ENCODE data around the gene ECHDC3. TPM values are rescaled to one million over a fixed set of nuclear protein-coding genes. Genes with fewer than 3 reads are reported as not detected.

The ECHDC3 gene
- total and polyA plus RNA-seq, 2 of the 13 experiments (the other 11 are each of a cell fraction or from before 2014, with no cell fraction given) = not detected

GRCh38 chr10:11757454-11757820 lies 15.3 kb downstream of the ECHDC3 start (continued):
- TF ChIP-seq HIC2 (CRISPR knock-in tag; IDR thresholded peaks at IDR 0.05; ENCODE audit: low read depth) (no peak), MBD4 (IDR thresholded peaks at IDR 0.05; ENCODE audit: borderline replicate concordance, low read length) (no peak), ZNF546 (CRISPR knock-in tag; conservative IDR thresholded peaks at IDR 0.05) (no peak), ZNF326 (CRISPR knock-in tag; IDR thresholded peaks at IDR 0.05; ENCODE audit: borderline replicate concordance) (no peak), RCOR2 (CRISPR knock-in tag; IDR thresholded peaks at IDR 0.05) (no peak), SIX1 (CRISPR knock-in tag; IDR thresholded peaks at IDR 0.05; ENCODE audit: borderline replicate concordance) (no peak), ZNF709 (CRISPR knock-in tag; IDR thresholded peaks at IDR 0.05) (no peak), FOXJ3 (CRISPR knock-in tag; IDR thresholded peaks at IDR 0.05; ENCODE audit: borderline replicate concordance) (peak; percentile 22; the same call in 1 of the 2 replicates), BORCS8-MEF2B (CRISPR knock-in tag; IDR thresholded peaks at IDR 0.05) (no peak; the same call in 1 of the 2 replicates), JUNB (CRISPR knock-in tag; IDR thresholded peaks at IDR 0.05; ENCODE audit: borderline replicate concordance) (no peak), SKI (IDR thresholded peaks at IDR 0.05; ENCODE audit: partially characterized antibody) (no peak), KMT2A (CRISPR knock-in tag; IDR thresholded peaks at IDR 0.05) (no peak), ZNF598 (CRISPR knock-in tag; IDR thresholded peaks at IDR 0.05; ENCODE audit: borderline replicate concordance) (no peak), ARID4A (CRISPR knock-in tag; IDR thresholded peaks at IDR 0.05; ENCODE audit: borderline replicate concordance) (0 out of 2 replicates have a peak, but pooled peaks have one; percentile 50), HNF4A (CRISPR knock-in tag; IDR thresholded peaks at IDR 0.05) (peak; percentile 66), PITX1 (CRISPR knock-in tag; IDR thresholded peaks at IDR 0.05) (no peak), ZNF816 (CRISPR knock-in tag; IDR thresholded peaks at IDR 0.05; ENCODE audit: borderline replicate concordance) (0 out of 2 replicates have a peak, but pooled peaks have one; percentile 59), ZFYVE20 (CRISPR knock-in tag; IDR thresholded peaks at IDR 0.05; ENCODE audit: borderline replicate concordance, low read depth) (no peak), ZNF589 (CRISPR knock-in tag; conservative IDR thresholded peaks at IDR 0.05) (no peak), HMGXB3 (CRISPR knock-in tag; IDR thresholded peaks at IDR 0.05; ENCODE audit: borderline replicate concordance) (no peak)

All from HepG2 (cell line).